GM23338 (cell line): ENCODE data around the gene FYN. TPM values are rescaled to one million over a fixed set of nuclear protein-coding genes. Genes with fewer than 3 reads are reported as not detected.

Experiments
- ATAC-seq: fragments of 200-7000 bp; cut with Tn5 transposase; 3 replicates; pipeline ENCODE4 v1.9.1; 2020
- DNase-seq: peaks from one replicate; pipeline ENCODE4 v3.0.0-alpha.2; 2015; ENCODE audit warnings: low spot score
- H2AFZ ChIP-seq: fragments of 200-600 bp; sonication (generic); 2 replicates; pipeline ENCODE4 v1.8.0; 2016; ENCODE audit warnings: antibody characterized with exemption, mild to moderate bottlenecking, moderate library complexity
- H3F3A ChIP-seq: fragments of 200-600 bp; sonication (generic); replicated peaks from 2 replicates; pipeline ENCODE4 v1.8.0; 2017; ENCODE audit warnings: antibody characterized with exemption, mixed run types, low read depth
- H3K27ac ChIP-seq: fragments of 200-600 bp; sonication (generic); 2 replicates; pipeline ENCODE4 v1.6.1; 2016; ENCODE audit warnings: low read depth
- H3K27me3 ChIP-seq: fragments of 200-600 bp; sonication (generic); 2 replicates; pipeline ENCODE4 v1.8.0; 2016; ENCODE audit warnings: mild to moderate bottlenecking, mixed run types, moderate library complexity; ENCODE audit not compliant: insufficient read depth
- H3K36me3 ChIP-seq: fragments of 200-600 bp; sonication (generic); 2 replicates; pipeline ENCODE4 v1.8.0; 2016; ENCODE audit warnings: mild to moderate bottlenecking; ENCODE audit not compliant: insufficient read depth
- H3K4me1 ChIP-seq: fragments of 200-600 bp; sonication (generic); 2 replicates; pipeline ENCODE4 v1.8.0; 2016; ENCODE audit warnings: mild to moderate bottlenecking, moderate library complexity; ENCODE audit not compliant: insufficient read depth
- H3K4me2 ChIP-seq: fragments of 200-600 bp; sonication (generic); 2 replicates; pipeline ENCODE4 v1.7.1; 2017; ENCODE audit warnings: mixed run types
- H3K4me3 ChIP-seq: fragments of 200-600 bp; sonication (generic); 2 replicates; pipeline ENCODE4 v1.6.1; 2016; ENCODE audit warnings: mixed run types
- H3K79me2 ChIP-seq: fragments of 200-600 bp; sonication (generic); replicated peaks from 2 replicates; pipeline ENCODE4 v1.8.0; 2017; ENCODE audit warnings: mild to moderate bottlenecking; ENCODE audit not compliant: insufficient read depth
- H3K9me2 ChIP-seq: fragments of 200-600 bp; sonication (generic); 2 replicates; pipeline ENCODE4 v1.8.0; 2017; ENCODE audit not compliant: insufficient read depth
- H4K20me1 ChIP-seq: fragments of 200-600 bp; sonication (generic); replicated peaks from 2 replicates; pipeline ENCODE4 v1.8.0; 2017; ENCODE audit warnings: mild to moderate bottlenecking; ENCODE audit not compliant: insufficient read depth
- H3K27ac Mint-ChIP-seq: 2 replicates; pipeline ENCODE4 v1.8.0; 2020; ENCODE audit warnings: inconsistent platforms, mild to moderate bottlenecking, moderate library complexity, mixed read lengths
- H3K27me3 Mint-ChIP-seq: 3 replicates; pipeline ENCODE4 v1.8.0; 2022; ENCODE audit warnings: low read depth, mild to moderate bottlenecking, moderate library complexity, mixed read lengths, inconsistent platforms; ENCODE audit not compliant: insufficient read depth, poor library complexity
- H3K36me3 Mint-ChIP-seq: 3 replicates; pipeline ENCODE4 v1.8.0; 2021; ENCODE audit warnings: low read depth, mild to moderate bottlenecking, inconsistent platforms, moderate library complexity, mixed read lengths
- H3K4me1 Mint-ChIP-seq: 3 replicates; pipeline ENCODE4 v1.8.0; 2020; ENCODE audit warnings: mild to moderate bottlenecking, inconsistent platforms, mixed read lengths
- H3K4me3 Mint-ChIP-seq: 3 replicates; pipeline ENCODE4 v1.8.0; 2021; ENCODE audit warnings: moderate library complexity, mild to moderate bottlenecking, inconsistent platforms, mixed read lengths
- H3K9me3 Mint-ChIP-seq: 3 replicates; pipeline ENCODE4 v1.8.0; 2020; ENCODE audit warnings: moderate library complexity, mild to moderate bottlenecking, inconsistent platforms, mixed read lengths
- CREB1 ChIP-seq: fragments of 250-450 bp; sonication (Bioruptor Pico); IDR thresholded peaks from 2 replicates; pipeline ENCODE4 v1.5.0; 2020; ENCODE audit warnings: low read depth, mild to moderate bottlenecking, moderate library complexity
- EZH2 ChIP-seq: fragments of 200-600 bp; sonication (generic); IDR thresholded peaks from one replicate; pipeline ENCODE4 v1.8.0; 2017; ENCODE audit warnings: antibody characterized with exemption, mild to moderate bottlenecking, low read depth; ENCODE audit not compliant: unreplicated experiment
- EZH2phosphoT487 ChIP-seq: fragments of 200-600 bp; sonication (generic); IDR thresholded peaks from one replicate; pipeline ENCODE4 v1.8.1; 2018; ENCODE audit warnings: antibody characterized with exemption; ENCODE audit not compliant: unreplicated experiment
- JUNB ChIP-seq: IDR thresholded peaks from one replicate; pipeline ENCODE4 v1.6.1; 2016; ENCODE audit warnings: antibody characterized with exemption; ENCODE audit not compliant: unreplicated experiment
- NANOG ChIP-seq: IDR thresholded peaks from 2 replicates; pipeline ENCODE4 v1.6.1; 2016; ENCODE audit warnings: antibody characterized with exemption, borderline replicate concordance
- POLR2AphosphoS5 ChIP-seq: IDR thresholded peaks from 2 replicates; pipeline ENCODE4 v1.6.1; 2016; ENCODE audit warnings: antibody characterized with exemption, low read depth
- STAT1 ChIP-seq: IDR thresholded peaks from one replicate; pipeline ENCODE4 v1.6.1; 2016; ENCODE audit warnings: antibody characterized with exemption; ENCODE audit not compliant: unreplicated experiment
- ZNF114 ChIP-seq: fragments of 250-450 bp; sonication (Bioruptor Pico); IDR thresholded peaks from 2 replicates; pipeline ENCODE4 v1.5.0; 2020; ENCODE audit warnings: mild to moderate bottlenecking, moderate library complexity
- ZNF331 ChIP-seq: fragments of 250-450 bp; sonication (Bioruptor Pico); IDR thresholded peaks from 2 replicates; pipeline ENCODE4 v1.5.0; 2020; ENCODE audit warnings: low read depth, mild to moderate bottlenecking, moderate library complexity
- polyA plus RNA-seq: library from polyadenylated mRNA; unstranded; fragments of >200 nt; fragmentation: Nextera tagmentation; extraction: Ambion mirVana; gene quantifications from 2 replicates; pipeline ENCODE4 v1.2.1, GENCODE V29; 2016
- total RNA-seq: library from RNA; depleted of rRNA; stranded (reverse); fragments of >200 nt; shearing (Covaris generic); gene quantifications from 2 replicates; pipeline ENCODE4 v1.2.3, GENCODE V29; 2014
- TF ChIP-seq, protein P1 (sequence below), 2 experiments: fragments of 200-600 bp in 1 of 2; sonication (generic) in 1 of 2; conservative IDR thresholded peaks; 2 replicates each; pipeline versions ENCODE4 v1.5.1 to v1.6.1; 2016 to 2017; ENCODE audit warnings: antibody characterized with exemption in 2 of 2, low read depth in 2 of 2, mild to moderate bottlenecking in 2 of 2, moderate library complexity in 1 of 2
- TF ChIP-seq, protein P2 (sequence below): IDR thresholded peaks from one replicate; pipeline ENCODE4 v1.6.1; 2018; ENCODE audit warnings: antibody characterized with exemption; ENCODE audit not compliant: unreplicated experiment
- TF ChIP-seq, protein P3 (sequence below): IDR thresholded peaks from 2 replicates; pipeline ENCODE4 v1.6.1; 2016; ENCODE audit warnings: antibody characterized with exemption
- TF ChIP-seq, protein P4 (sequence below): fragments of 250-450 bp; sonication (Bioruptor Pico); IDR thresholded peaks from 2 replicates; pipeline ENCODE4 v1.5.0; 2020; ENCODE audit warnings: mild to moderate bottlenecking, moderate library complexity

Gene FYN
- total and polyA plus RNA-seq, 2 experiments from 2014 or later = 46.8 to 143 TPM

DNA sequence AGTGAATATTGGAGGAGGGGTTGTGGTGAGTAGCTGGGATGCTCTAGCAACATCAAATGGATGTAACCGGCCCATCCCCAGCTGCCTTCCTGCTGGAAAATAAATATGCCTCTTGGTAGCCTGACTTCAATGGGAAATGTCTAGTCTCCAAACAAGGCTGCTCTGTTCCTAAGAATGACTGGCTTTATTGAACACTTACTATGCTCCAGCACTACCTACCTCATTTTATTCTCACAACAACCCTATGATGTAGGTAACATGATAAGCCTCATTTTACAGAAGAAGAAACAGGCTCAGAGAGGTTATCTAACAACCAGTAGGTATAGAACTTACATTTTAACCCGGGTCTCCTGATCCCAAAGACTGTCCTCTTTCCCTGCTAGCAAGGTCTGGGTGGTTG is 93.6 kb downstream of the FYN start:
- no peaks in the 10 kb centered on the region for H3K9me3 Mint-ChIP-seq
- Histone ChIP-seq H3K36me3 (no peaks in the 10 kb centered on the region), H3K4me2 (no peak overlapping the region), H3K4me3 (no peak overlapping the region), H3K27me3 (no peaks in the 10 kb centered on the region), H4K20me1 (no peaks in the 10 kb centered on the region), H3K79me2 (peaks cover 21% of the 10 kb centered on the region), H3F3A (no peaks in the 10 kb centered on the region), H3K27ac (no peak overlapping the region), H2AFZ (no peak overlapping the region), H3K4me1 (peaks cover 15% of the 10 kb centered on the region), H3K9me2 (no peaks in the 10 kb centered on the region)
- TF ChIP-seq, protein P1, sequence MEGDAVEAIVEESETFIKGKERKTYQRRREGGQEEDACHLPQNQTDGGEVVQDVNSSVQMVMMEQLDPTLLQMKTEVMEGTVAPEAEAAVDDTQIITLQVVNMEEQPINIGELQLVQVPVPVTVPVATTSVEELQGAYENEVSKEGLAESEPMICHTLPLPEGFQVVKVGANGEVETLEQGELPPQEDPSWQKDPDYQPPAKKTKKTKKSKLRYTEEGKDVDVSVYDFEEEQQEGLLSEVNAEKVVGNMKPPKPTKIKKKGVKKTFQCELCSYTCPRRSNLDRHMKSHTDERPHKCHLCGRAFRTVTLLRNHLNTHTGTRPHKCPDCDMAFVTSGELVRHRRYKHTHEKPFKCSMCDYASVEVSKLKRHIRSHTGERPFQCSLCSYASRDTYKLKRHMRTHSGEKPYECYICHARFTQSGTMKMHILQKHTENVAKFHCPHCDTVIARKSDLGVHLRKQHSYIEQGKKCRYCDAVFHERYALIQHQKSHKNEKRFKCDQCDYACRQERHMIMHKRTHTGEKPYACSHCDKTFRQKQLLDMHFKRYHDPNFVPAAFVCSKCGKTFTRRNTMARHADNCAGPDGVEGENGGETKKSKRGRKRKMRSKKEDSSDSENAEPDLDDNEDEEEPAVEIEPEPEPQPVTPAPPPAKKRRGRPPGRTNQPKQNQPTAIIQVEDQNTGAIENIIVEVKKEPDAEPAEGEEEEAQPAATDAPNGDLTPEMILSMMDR (conservative IDR thresholded peaks at IDR 0.05; ENCODE audit: low read depth in 2 of 2) = no peak
- TF ChIP-seq JUNB (no peak), POLR2AphosphoS5 (no peak), ZNF331 (no peak), ZNF114 (CRISPR knock-in tag) (no peak), CREB1 (no peak), NANOG (no peak), STAT1 (no peak), EZH2phosphoT487 (no peak), EZH2 (no peak)
- TF ChIP-seq, protein P2, sequence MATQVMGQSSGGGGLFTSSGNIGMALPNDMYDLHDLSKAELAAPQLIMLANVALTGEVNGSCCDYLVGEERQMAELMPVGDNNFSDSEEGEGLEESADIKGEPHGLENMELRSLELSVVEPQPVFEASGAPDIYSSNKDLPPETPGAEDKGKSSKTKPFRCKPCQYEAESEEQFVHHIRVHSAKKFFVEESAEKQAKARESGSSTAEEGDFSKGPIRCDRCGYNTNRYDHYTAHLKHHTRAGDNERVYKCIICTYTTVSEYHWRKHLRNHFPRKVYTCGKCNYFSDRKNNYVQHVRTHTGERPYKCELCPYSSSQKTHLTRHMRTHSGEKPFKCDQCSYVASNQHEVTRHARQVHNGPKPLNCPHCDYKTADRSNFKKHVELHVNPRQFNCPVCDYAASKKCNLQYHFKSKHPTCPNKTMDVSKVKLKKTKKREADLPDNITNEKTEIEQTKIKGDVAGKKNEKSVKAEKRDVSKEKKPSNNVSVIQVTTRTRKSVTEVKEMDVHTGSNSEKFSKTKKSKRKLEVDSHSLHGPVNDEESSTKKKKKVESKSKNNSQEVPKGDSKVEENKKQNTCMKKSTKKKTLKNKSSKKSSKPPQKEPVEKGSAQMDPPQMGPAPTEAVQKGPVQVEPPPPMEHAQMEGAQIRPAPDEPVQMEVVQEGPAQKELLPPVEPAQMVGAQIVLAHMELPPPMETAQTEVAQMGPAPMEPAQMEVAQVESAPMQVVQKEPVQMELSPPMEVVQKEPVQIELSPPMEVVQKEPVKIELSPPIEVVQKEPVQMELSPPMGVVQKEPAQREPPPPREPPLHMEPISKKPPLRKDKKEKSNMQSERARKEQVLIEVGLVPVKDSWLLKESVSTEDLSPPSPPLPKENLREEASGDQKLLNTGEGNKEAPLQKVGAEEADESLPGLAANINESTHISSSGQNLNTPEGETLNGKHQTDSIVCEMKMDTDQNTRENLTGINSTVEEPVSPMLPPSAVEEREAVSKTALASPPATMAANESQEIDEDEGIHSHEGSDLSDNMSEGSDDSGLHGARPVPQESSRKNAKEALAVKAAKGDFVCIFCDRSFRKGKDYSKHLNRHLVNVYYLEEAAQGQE = no peak
- TF ChIP-seq, protein P3, sequence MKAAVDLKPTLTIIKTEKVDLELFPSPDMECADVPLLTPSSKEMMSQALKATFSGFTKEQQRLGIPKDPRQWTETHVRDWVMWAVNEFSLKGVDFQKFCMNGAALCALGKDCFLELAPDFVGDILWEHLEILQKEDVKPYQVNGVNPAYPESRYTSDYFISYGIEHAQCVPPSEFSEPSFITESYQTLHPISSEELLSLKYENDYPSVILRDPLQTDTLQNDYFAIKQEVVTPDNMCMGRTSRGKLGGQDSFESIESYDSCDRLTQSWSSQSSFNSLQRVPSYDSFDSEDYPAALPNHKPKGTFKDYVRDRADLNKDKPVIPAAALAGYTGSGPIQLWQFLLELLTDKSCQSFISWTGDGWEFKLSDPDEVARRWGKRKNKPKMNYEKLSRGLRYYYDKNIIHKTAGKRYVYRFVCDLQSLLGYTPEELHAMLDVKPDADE = no peak
- TF ChIP-seq, protein P4, sequence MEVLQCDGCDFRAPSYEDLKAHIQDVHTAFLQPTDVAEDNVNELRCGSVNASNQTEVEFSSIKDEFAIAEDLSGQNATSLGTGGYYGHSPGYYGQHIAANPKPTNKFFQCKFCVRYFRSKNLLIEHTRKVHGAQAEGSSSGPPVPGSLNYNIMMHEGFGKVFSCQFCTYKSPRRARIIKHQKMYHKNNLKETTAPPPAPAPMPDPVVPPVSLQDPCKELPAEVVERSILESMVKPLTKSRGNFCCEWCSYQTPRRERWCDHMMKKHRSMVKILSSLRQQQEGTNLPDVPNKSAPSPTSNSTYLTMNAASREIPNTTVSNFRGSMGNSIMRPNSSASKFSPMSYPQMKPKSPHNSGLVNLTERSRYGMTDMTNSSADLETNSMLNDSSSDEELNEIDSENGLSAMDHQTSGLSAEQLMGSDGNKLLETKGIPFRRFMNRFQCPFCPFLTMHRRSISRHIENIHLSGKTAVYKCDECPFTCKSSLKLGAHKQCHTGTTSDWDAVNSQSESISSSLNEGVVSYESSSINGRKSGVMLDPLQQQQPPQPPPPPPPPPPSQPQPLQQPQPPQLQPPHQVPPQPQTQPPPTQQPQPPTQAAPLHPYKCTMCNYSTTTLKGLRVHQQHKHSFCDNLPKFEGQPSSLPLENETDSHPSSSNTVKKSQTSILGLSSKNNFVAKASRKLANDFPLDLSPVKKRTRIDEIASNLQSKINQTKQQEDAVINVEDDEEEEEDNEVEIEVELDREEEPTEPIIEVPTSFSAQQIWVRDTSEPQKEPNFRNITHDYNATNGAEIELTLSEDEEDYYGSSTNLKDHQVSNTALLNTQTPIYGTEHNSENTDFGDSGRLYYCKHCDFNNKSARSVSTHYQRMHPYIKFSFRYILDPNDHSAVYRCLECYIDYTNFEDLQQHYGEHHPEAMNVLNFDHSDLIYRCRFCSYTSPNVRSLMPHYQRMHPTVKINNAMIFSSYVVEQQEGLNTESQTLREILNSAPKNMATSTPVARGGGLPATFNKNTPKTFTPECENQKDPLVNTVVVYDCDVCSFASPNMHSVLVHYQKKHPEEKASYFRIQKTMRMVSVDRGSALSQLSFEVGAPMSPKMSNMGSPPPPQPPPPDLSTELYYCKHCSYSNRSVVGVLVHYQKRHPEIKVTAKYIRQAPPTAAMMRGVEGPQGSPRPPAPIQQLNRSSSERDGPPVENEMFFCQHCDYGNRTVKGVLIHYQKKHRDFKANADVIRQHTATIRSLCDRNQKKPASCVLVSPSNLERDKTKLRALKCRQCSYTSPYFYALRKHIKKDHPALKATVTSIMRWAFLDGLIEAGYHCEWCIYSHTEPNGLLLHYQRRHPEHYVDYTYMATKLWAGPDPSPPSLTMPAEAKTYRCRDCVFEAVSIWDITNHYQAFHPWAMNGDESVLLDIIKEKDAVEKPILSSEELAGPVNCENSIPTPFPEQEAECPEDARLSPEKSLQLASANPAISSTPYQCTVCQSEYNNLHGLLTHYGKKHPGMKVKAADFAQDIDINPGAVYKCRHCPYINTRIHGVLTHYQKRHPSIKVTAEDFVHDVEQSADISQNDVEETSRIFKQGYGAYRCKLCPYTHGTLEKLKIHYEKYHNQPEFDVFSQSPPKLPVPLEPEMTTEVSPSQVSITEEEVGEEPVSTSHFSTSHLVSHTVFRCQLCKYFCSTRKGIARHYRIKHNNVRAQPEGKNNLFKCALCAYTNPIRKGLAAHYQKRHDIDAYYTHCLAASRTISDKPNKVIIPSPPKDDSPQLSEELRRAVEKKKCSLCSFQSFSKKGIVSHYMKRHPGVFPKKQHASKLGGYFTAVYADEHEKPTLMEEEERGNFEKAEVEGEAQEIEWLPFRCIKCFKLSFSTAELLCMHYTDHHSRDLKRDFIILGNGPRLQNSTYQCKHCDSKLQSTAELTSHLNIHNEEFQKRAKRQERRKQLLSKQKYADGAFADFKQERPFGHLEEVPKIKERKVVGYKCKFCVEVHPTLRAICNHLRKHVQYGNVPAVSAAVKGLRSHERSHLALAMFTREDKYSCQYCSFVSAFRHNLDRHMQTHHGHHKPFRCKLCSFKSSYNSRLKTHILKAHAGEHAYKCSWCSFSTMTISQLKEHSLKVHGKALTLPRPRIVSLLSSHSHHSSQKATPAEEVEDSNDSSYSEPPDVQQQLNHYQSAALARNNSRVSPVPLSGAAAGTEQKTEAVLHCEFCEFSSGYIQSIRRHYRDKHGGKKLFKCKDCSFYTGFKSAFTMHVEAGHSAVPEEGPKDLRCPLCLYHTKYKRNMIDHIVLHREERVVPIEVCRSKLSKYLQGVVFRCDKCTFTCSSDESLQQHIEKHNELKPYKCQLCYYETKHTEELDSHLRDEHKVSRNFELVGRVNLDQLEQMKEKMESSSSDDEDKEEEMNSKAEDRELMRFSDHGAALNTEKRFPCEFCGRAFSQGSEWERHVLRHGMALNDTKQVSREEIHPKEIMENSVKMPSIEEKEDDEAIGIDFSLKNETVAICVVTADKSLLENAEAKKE (CRISPR knock-in tag) = no peak
- DNase-seq (no peak), ATAC-seq (no peak)
- H3K27me3 Mint-ChIP-seq = peaks cover 3% of the 10 kb centered on the region
- H3K36me3 Mint-ChIP-seq = no peaks in the 10 kb centered on the region
- H3K27ac Mint-ChIP-seq = no peak overlapping the region
- peaks cover 31% of the 10 kb centered on the region for H3K4me1 Mint-ChIP-seq
- H3K4me3 Mint-ChIP-seq = no peak overlapping the region
